ENCODE results near the gene POR.

Gene POR

GRCh38 chr7:75931680-75932079 lies 16.7 kb downstream of the POR start:
- Histone ChIP-seq H3K9me3 (ENCODE audit: control insufficient read depth, low read length) (no peaks in the 10 kb centered on the region), H3K36me3 (ENCODE audit: control insufficient read depth, insufficient read depth, low read length) (no peaks in the 10 kb centered on the region), H3K4me1 (ENCODE audit: control insufficient read depth, insufficient read depth, low read length) (no peaks in the 10 kb centered on the region), H3K27ac (ENCODE audit: insufficient read depth, low read depth, low read length, poor library complexity, severe bottlenecking) (no peak overlapping the region), H3K27me3 (ENCODE audit: control insufficient read depth, insufficient read depth, low read length, poor library complexity, severe bottlenecking) (no peaks in the 10 kb centered on the region), H3K4me3 (ENCODE audit: insufficient read depth, low read depth, low read length) (no peak overlapping the region)
- 91 to 92% methylated on average over 5 of the region's 5 CpGs for WGBS, 2 experiments

GRCh38 chr7:75937958-75938786 lies 23.2 kb downstream of the POR start:
- WGBS, 2 experiments = 90 to 93% methylated on average over 15 of the region's 15 CpGs
- Histone ChIP-seq H3K9me3 (ENCODE audit: control insufficient read depth, low read length) (no peaks in the 10 kb centered on the region), H3K36me3 (ENCODE audit: control insufficient read depth, insufficient read depth, low read length) (no peaks in the 10 kb centered on the region), H3K4me1 (ENCODE audit: control insufficient read depth, insufficient read depth, low read length) (no peaks in the 10 kb centered on the region), H3K4me3 (ENCODE audit: insufficient read depth, low read depth, low read length) (no peak overlapping the region), H3K27ac (ENCODE audit: insufficient read depth, low read depth, low read length, poor library complexity, severe bottlenecking) (no peak overlapping the region), H3K27me3 (ENCODE audit: control insufficient read depth, insufficient read depth, low read length, poor library complexity, severe bottlenecking) (no peaks in the 10 kb centered on the region)

GRCh38 chr7:75938921-75939320 lies 24.0 kb downstream of the POR start:
- H3K27me3 ChIP-seq (ENCODE audit: control insufficient read depth, insufficient read depth, low read length, poor library complexity, severe bottlenecking) = no peaks in the 10 kb centered on the region
- no peaks in the 10 kb centered on the region for H3K4me1 ChIP-seq (ENCODE audit: control insufficient read depth, insufficient read depth, low read length)
- H3K36me3 ChIP-seq (ENCODE audit: control insufficient read depth, insufficient read depth, low read length) = no peaks in the 10 kb centered on the region
- no peak overlapping the region for H3K27ac ChIP-seq (ENCODE audit: insufficient read depth, low read depth, low read length, poor library complexity, severe bottlenecking)
- no peak overlapping the region for H3K4me3 ChIP-seq (ENCODE audit: insufficient read depth, low read depth, low read length)
- 93 to 96% methylated on average over 6 of the region's 6 CpGs for WGBS, 2 experiments
- H3K9me3 ChIP-seq (ENCODE audit: control insufficient read depth, low read length) = no peaks in the 10 kb centered on the region

GRCh38 chr7:75943864-75944263 lies 28.9 kb downstream of the POR start:
- H3K36me3 ChIP-seq (ENCODE audit: control insufficient read depth, insufficient read depth, low read length) = no peaks in the 10 kb centered on the region
- no peaks in the 10 kb centered on the region for H3K4me1 ChIP-seq (ENCODE audit: control insufficient read depth, insufficient read depth, low read length)
- no peak overlapping the region for H3K4me3 ChIP-seq (ENCODE audit: insufficient read depth, low read depth, low read length)
- H3K27ac ChIP-seq (ENCODE audit: insufficient read depth, low read depth, low read length, poor library complexity, severe bottlenecking) = no peak overlapping the region
- WGBS, 2 experiments = 93 to 95% methylated on average over 6 of the region's 6 CpGs
- no peaks in the 10 kb centered on the region for H3K27me3 ChIP-seq (ENCODE audit: control insufficient read depth, insufficient read depth, low read length, poor library complexity, severe bottlenecking)
- no peaks in the 10 kb centered on the region for H3K9me3 ChIP-seq (ENCODE audit: control insufficient read depth, low read length)

GRCh38 chr7:75944507-75944906 lies 29.6 kb downstream of the POR start:
- no peaks in the 10 kb centered on the region for H3K27me3 ChIP-seq (ENCODE audit: control insufficient read depth, insufficient read depth, low read length, poor library complexity, severe bottlenecking)
- no peaks in the 10 kb centered on the region for H3K36me3 ChIP-seq (ENCODE audit: control insufficient read depth, insufficient read depth, low read length)
- no peaks in the 10 kb centered on the region for H3K4me1 ChIP-seq (ENCODE audit: control insufficient read depth, insufficient read depth, low read length)
- H3K4me3 ChIP-seq (ENCODE audit: insufficient read depth, low read depth, low read length) = no peak overlapping the region
- WGBS, 2 experiments = 90 to 100% methylated on average over 1 of the region's 1 CpG
- H3K9me3 ChIP-seq (ENCODE audit: control insufficient read depth, low read length) = no peaks in the 10 kb centered on the region
- no peak overlapping the region for H3K27ac ChIP-seq (ENCODE audit: insufficient read depth, low read depth, low read length, poor library complexity, severe bottlenecking)

- Histone ChIP-seq H3K9me3 (ENCODE audit: control insufficient read depth, low read length) (no peaks in the 10 kb centered on the region), H3K4me3 (ENCODE audit: insufficient read depth, low read depth, low read length) (no peak overlapping the region), H3K27ac (ENCODE audit: insufficient read depth, low read depth, low read length, poor library complexity, severe bottlenecking) (no peak overlapping the region), H3K36me3 (ENCODE audit: control insufficient read depth, insufficient read depth, low read length) (no peaks in the 10 kb centered on the region), H3K27me3 (ENCODE audit: control insufficient read depth, insufficient read depth, low read length, poor library complexity, severe bottlenecking) (no peaks in the 10 kb centered on the region), H3K4me1 (ENCODE audit: control insufficient read depth, insufficient read depth, low read length) (no peaks in the 10 kb centered on the region)
- 92 to 97% methylated on average over 8 of the region's 8 CpGs for WGBS, 2 experiments
Measured at GRCh38 chr7:75945297-75946168, 30.6 kb downstream of the POR start.

- Histone ChIP-seq H3K27ac (ENCODE audit: insufficient read depth, low read depth, low read length, poor library complexity, severe bottlenecking) (no peak overlapping the region), H3K9me3 (ENCODE audit: control insufficient read depth, low read length) (no peaks in the 10 kb centered on the region), H3K4me3 (ENCODE audit: insufficient read depth, low read depth, low read length) (no peak overlapping the region), H3K4me1 (ENCODE audit: control insufficient read depth, insufficient read depth, low read length) (no peaks in the 10 kb centered on the region), H3K36me3 (ENCODE audit: control insufficient read depth, insufficient read depth, low read length) (no peaks in the 10 kb centered on the region), H3K27me3 (ENCODE audit: control insufficient read depth, insufficient read depth, low read length, poor library complexity, severe bottlenecking) (no peaks in the 10 kb centered on the region)
- 82 to 85% methylated on average over 8 of the region's 8 CpGs for WGBS, 2 experiments
Measured at GRCh38 chr7:75946207-75946855, 31.4 kb downstream of the POR start.

GRCh38 chr7:75948179-75948578 lies 33.2 kb downstream of the POR start:
- H3K9me3 ChIP-seq (ENCODE audit: control insufficient read depth, low read length) = no peaks in the 10 kb centered on the region
- no peaks in the 10 kb centered on the region for H3K4me1 ChIP-seq (ENCODE audit: control insufficient read depth, insufficient read depth, low read length)
- H3K27me3 ChIP-seq (ENCODE audit: control insufficient read depth, insufficient read depth, low read length, poor library complexity, severe bottlenecking) = no peaks in the 10 kb centered on the region
- H3K4me3 ChIP-seq (ENCODE audit: insufficient read depth, low read depth, low read length) = no peak overlapping the region
- no peaks in the 10 kb centered on the region for H3K36me3 ChIP-seq (ENCODE audit: control insufficient read depth, insufficient read depth, low read length)
- no peak overlapping the region for H3K27ac ChIP-seq (ENCODE audit: insufficient read depth, low read depth, low read length, poor library complexity, severe bottlenecking)
- 93 to 95% methylated on average over 9 of the region's 9 CpGs for WGBS, 2 experiments

GRCh38 chr7:75950111-75950681 lies 35.2 kb downstream of the POR start:
- peaks cover 6% of the 10 kb centered on the region for H3K36me3 ChIP-seq (ENCODE audit: control insufficient read depth, insufficient read depth, low read length)
- no peaks in the 10 kb centered on the region for H3K9me3 ChIP-seq (ENCODE audit: control insufficient read depth, low read length)
- H3K27ac ChIP-seq (ENCODE audit: insufficient read depth, low read depth, low read length, poor library complexity, severe bottlenecking) = no peak overlapping the region
- no peaks in the 10 kb centered on the region for H3K4me1 ChIP-seq (ENCODE audit: control insufficient read depth, insufficient read depth, low read length)
- WGBS, 2 experiments = 92 to 93% methylated on average over 15 of the region's 15 CpGs
- H3K27me3 ChIP-seq (ENCODE audit: control insufficient read depth, insufficient read depth, low read length, poor library complexity, severe bottlenecking) = no peaks in the 10 kb centered on the region
- H3K4me3 ChIP-seq (ENCODE audit: insufficient read depth, low read depth, low read length) = no peak overlapping the region

- no peak overlapping the region for H3K4me3 ChIP-seq (ENCODE audit: insufficient read depth, low read depth, low read length)
- H3K9me3 ChIP-seq (ENCODE audit: control insufficient read depth, low read length) = no peaks in the 10 kb centered on the region
- no peak overlapping the region for H3K27ac ChIP-seq (ENCODE audit: insufficient read depth, low read depth, low read length, poor library complexity, severe bottlenecking)
- no peaks in the 10 kb centered on the region for H3K4me1 ChIP-seq (ENCODE audit: control insufficient read depth, insufficient read depth, low read length)
- H3K27me3 ChIP-seq (ENCODE audit: control insufficient read depth, insufficient read depth, low read length, poor library complexity, severe bottlenecking) = no peaks in the 10 kb centered on the region
- WGBS, 2 experiments = 93 to 95% methylated on average over 5 of the region's 5 CpGs
- peaks cover 11% of the 10 kb centered on the region for H3K36me3 ChIP-seq (ENCODE audit: control insufficient read depth, insufficient read depth, low read length)
Measured at GRCh38 chr7:75951506-75951905, 36.6 kb downstream of the POR start.
